HG03521 (cell line): ENCODE measurements around the gene PLPP4.
"Not testable (repeated sequence)": the region's sequence is repeated elsewhere in the genome, so short reads cannot be mapped to it uniquely, and the experiment has no call there.

Experiments used
- ATAC-seq: cut with Tn5 transposase; IDR thresholded peaks from one replicate; pipeline ENCODE4 v1.9.1; 2021; ENCODE audit warnings: mild to moderate bottlenecking, moderate library complexity; ENCODE audit not compliant: unreplicated experiment

Gene PLPP4

GRCh38 chr10:120485946-120486345, 28.9 kb downstream of the PLPP4 start:
- ATAC-seq = no peak

GRCh38 chr10:120486671-120487205, 29.7 kb downstream of the PLPP4 start:
- ATAC-seq = no peak

- ATAC-seq = no peak
Observed at GRCh38 chr10:120490288-120490687, 33.3 kb downstream of the PLPP4 start.

GRCh38 chr10:120492346-120492745, 35.3 kb downstream of the PLPP4 start:
- ATAC-seq = no peak

GRCh38 chr10:120493411-120494312, 36.6 kb downstream of the PLPP4 start:
- ATAC-seq = peak; percentile 80

- no peak for ATAC-seq
Observed at GRCh38 chr10:120494313-120494710, 37.3 kb downstream of the PLPP4 start.

- no peak for ATAC-seq
Observed at GRCh38 chr10:120495226-120496009, 38.4 kb downstream of the PLPP4 start.

- no peak for ATAC-seq
Observed at GRCh38 chr10:120499883-120500282, 42.9 kb downstream of the PLPP4 start.

- ATAC-seq = no peak
Observed at GRCh38 chr10:120503689-120504088, 46.7 kb downstream of the PLPP4 start.

GRCh38 chr10:120504227-120504626, 47.2 kb downstream of the PLPP4 start:
- ATAC-seq = not testable (repeated sequence)

GRCh38 chr10:120505056-120505455, 48.0 kb downstream of the PLPP4 start:
- no peak for ATAC-seq

GRCh38 chr10:120505866-120506265, 48.8 kb downstream of the PLPP4 start:
- no peak for ATAC-seq

GRCh38 chr10:120506674-120507073, 49.6 kb downstream of the PLPP4 start:
- no peak for ATAC-seq

GRCh38 chr10:120507175-120507574, 50.1 kb downstream of the PLPP4 start:
- ATAC-seq = no peak

- no peak for ATAC-seq
Observed at GRCh38 chr10:120507651-120508050, 50.6 kb downstream of the PLPP4 start.

GRCh38 chr10:120508393-120508792, 51.4 kb downstream of the PLPP4 start:
- no peak for ATAC-seq

- ATAC-seq = no peak
Observed at GRCh38 chr10:120508966-120509365, 51.9 kb downstream of the PLPP4 start.

GRCh38 chr10:120511165-120511564, 54.1 kb downstream of the PLPP4 start:
- no peak for ATAC-seq

- no peak for ATAC-seq
Observed at GRCh38 chr10:120513307-120513796, 56.3 kb downstream of the PLPP4 start.

GRCh38 chr10:120514035-120514620, 57.1 kb downstream of the PLPP4 start:
- ATAC-seq = no peak

GRCh38 chr10:120514959-120515358, 57.9 kb downstream of the PLPP4 start:
- no peak for ATAC-seq
